NOMO-1 (cell line): ENCODE results near the gene GSS.
A peak's percentile ranks its signal among the peaks of the same experiment; 100 is the strongest.
"Not testable (repeated sequence)": the region's sequence is repeated elsewhere in the genome, so short reads cannot be mapped to it uniquely, and the experiment has no call there.

ENCODE experiments used
- DNase-seq, 2 experiments: peaks; one replicate each; lab custom pipeline; 2025; ENCODE audit not compliant: unreplicated experiment in 2 of 2; lab: John Stamatoyannopoulos, UW

Gene GSS

DNA sequence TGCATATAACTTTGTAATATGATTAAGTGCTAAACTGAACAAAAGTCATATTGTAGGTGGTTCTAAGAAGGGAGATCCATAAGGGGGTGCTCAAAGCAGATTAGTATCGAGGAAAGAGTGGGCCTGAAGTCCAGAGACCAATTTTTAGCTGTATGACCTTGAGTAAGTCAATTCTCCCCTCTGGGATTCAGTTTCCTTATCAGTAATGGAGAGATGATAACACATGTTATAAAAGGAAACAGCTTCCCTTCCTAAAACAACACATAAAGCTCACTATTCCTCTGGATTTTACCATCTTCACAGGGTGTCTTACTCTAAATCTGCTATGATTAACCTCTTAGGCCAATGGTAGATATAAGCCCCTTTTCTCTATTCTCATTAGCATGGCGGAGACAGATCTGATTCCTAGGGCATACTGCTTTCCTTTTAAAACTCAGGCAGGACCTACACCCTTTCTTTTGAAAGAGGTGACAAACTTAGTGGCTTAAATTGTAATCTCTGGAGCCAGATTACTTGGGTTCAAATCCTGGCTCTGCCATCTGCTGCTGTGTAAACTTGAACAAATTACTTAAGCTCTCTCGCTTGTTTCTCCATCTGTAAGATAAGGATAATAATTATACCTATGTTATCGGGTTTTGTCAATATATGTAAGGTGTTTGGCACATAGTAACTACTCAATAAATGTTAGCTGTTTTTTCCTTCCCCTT is 39.7 kb downstream of the GSS start:
- no peak for DNase-seq

DNA sequence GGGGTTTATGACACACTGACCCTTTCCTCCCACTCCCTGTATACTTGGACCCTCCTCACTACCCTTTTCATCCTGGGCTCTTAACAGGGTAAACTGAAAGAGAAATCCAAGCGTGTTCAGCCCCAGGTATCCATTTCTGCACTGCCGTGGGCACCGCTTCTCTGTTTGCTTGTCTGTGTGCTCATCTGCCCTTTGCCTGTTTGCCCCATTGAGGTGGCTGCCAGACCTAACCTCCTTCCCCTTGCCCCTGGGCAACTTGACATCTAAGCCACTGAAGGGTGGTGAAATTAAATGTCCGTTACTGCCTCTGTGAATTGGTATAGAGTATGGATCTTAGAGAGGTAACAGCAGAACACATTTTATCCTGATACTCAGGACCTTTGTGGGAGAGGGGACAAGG is 40.5 kb downstream of the GSS start:
- no peak for DNase-seq

DNA sequence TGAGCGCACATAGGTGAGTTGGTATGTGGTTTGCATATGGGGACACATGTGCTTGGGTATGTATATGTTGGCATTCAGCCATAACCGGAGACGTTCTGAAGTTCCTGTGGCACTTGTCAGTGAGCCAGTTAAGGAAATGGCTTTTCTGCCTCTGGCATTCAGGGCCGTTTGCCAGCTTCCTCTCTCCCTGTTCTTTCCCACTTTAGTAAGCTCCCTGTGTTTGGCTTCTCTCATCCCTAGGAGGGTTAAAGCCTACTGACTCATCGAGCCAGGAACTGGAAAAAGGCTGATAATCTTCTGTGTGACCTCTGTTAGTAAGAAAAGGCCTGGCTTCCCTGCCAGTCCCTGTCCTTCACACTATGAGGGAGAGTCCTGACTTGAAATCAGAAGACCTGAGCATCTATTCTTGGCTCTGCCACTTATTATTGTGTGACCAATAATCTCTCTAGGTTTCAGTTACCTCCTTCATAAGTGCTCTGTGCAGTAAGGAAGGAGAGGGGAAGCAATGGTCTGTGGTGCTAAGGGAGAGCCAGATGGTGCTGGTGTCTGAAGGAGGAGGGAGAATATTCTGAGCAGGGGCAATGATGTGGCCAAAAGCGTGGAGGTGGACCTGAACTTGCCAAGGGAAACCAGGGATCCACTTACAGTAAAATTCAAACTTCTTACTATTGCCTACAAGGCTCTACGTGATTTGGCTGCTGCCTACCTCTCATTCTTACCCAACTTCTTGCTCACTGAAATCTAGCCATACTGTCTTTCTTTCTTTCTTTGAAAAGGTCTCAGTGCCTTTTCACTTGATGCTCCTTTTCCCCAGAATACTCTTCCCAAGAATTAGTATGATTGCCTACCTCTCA is 47.8 kb downstream of the GSS start:
- DNase-seq, result no peak

DNA sequence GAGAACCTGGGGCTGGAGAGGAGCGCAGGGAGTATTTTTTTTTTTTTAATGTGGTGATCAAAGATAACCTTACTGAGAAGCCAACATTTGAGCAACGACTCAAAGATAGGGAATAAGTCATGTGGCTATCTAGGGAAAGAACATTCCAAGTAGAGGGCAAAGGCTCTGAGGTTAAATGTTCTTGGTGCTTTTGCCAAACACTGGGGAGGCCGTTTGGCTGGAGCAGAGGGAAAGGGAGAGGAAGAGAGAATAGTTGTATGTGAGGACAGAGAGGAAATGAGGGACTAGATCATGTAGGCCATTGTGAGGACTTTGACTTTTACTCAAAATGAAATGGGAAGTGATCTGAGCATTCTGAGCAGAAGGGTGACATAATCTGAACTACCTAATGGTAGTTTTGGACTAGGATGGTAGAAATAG is 51.4 kb downstream of the GSS start:
- peak in 1 of 2 experiments; percentile 19 for DNase-seq

DNA sequence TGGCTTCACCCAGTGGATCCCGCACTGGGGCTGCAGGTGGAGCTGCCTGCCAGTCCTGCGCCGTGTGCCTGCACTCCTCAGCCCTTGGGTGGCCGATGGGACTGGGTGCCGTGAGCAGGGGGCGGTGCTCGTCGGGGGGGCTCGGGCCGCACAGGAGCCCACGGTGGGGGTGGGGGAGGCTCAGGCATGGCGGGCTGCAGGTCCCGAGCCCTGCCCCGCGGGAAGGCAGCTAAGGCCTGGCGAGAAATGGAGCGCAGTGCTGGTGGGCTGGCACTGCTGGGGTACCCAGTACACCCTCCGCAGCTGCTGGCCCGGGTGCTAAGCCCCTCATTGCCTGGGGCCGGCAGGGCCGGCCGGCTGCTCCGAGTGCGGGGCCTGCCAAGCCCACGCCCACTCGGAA is 56.9 kb downstream of the GSS start:
- DNase-seq, result not testable (repeated sequence)

DNA sequence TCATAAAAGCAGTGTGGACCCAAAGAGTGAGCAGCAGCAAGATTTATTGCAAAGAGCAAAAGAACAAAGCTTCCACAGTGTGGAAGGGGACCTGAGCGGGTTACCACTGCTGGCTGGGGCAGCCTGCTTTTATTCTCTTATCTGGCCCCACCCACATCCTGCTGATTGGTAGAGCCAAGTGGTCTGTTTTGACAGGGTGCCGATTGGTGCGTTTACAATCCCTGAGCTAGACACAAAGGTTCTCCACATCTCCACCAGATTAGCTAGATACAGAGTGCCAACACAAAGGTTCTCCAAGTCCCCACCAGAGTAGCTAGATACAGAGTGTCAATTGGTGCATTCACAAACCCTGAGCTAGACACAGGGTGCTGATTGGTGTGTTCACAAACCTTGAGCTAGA is 57.5 kb downstream of the GSS start:
- not testable (repeated sequence) for DNase-seq

DNA sequence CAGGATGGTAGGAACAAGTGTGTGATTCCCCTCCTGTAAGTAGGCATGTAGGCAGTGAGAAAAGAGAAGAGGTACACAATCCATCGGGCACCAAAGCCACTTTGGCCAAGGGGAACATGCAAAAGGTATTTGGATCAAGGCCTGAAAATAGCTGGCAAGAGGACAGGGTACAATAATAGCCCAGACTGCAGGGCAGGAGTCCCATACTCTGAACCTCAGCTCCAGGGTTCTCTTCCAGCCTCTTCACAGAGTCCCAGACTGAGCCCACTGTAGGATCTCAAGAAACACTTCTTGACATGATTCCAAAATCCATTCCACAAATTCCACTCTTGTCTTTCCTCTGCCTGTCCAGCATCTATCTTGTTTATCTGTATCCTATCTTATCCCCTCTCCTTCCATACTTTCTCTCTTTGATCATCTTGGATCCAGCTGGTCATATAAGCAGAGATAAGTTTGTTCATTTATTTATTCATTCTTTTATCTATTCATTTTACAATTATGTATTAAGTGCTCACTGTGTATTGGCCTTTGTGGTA is 59.5 kb downstream of the GSS start:
- DNase-seq, result no peak

DNA sequence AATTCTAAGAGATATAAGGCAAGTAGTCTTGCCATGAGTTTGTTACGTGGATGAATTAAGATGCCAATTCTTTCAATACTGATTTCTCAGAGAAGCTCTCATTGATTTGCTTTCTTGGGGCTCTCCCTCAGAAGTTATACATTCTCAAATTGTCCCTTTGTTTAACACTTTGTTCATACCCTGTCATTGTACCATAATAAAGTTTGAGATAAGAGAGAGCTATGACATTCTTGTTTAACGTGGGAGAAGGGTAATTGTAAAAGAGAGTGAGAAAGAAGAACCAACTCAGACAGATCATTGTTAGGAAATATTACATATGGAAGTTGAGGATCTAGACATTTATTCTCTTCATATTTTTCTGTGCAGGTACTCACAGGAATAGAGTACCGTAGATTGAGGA is 60.1 kb downstream of the GSS start:
- no peak for DNase-seq

DNA sequence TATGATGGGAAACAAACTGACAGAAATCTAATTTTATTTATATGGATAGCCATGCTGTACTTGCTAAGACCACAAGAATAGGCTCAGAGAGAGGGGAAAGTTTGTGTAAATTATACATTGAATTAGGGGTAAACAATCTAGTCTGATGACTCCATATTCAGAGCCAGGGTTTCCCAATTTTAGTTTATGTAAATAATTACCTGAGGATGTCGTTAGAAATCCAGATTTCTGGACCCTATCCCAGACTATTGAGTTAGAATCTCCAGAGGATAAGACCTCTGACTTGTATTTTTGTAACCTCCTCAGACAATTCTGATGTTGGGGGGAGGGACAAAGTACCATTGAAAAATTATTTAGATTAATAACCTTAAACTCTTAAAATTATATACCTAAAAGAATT is 60.9 kb downstream of the GSS start:
- no peak for DNase-seq

DNA sequence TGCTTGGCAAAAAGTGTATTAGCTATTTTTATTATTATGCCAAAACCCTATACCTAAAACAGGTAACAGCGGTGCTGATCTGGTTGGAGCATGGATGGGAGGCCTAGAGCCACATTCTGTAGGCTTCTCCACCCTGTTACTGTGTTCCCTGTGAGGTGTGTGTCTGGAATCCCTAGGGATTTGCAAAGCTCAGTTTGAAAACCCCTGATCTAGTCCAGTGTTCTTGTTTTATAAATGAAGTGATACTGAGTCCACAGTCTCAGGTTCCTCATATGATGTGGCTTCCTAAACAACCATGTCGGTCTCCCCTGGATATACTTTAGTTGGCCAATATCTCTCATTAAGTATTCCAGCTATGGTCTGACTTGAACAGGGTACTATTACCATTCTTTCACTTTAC is 62.9 kb downstream of the GSS start:
- peak in 1 of 2 experiments; percentile 6 for DNase-seq

DNA sequence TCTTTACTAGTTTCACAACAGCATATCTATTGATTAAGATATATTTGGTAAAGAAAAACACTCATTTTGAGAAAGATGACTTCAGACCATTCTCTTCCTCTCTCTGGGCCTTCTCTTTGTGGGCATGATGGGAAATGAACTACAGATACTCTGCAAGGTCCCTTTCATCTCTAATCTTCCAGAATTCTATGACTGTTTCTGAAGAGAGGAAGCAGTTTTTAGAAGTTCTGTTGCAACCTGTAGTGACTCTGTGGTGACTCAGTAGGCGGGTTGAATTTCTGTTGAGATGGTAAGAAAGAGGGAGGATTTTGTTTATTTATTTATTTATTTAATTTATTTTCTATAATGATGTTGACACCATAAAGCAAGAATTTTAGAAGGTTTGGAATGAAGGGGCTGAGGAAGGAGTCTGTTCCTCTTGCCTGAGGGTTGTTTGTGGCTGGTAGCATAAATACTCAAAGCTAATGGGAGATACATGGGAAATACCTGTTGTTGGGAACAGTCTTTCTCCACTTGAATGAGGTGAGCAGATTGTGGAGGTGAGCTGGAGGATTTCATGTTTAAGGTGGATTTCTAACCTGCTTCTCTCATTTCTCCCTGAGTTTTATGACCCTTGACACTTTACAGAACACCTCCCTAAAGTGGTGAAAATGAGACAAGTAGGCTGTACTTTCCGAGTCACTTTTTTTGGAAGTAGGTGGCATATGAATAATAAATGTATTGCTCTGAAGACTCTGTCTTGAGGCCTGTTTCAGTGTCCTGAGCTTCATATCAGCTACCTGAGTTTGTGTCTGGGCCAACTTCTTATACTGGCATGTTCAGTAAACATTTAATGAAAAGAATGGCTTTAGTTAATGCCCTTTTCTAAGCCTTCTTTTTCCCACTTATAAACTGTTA is 64.2 kb downstream of the GSS start:
- DNase-seq, result peak; percentile 41 to 89

DNA sequence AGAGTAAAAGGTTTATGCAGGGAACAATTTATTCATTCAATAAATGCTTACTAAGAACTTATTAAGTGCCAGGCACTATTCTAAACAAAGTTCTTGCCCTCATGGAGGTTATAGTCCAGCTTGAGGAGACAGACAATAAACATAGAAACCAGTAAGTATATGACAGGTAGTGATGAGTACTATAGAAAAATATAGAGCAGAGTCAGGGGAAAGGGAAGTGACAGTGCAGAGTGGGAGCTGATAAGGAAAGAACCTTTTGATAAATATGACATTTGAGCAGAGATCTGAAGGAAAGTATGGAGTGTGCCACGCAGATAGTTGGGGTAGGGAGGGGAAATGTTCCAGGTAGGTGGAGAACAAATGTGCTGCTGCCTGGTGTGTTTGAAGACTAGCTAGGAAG is 67.1 kb downstream of the GSS start:
- no peak for DNase-seq

DNA sequence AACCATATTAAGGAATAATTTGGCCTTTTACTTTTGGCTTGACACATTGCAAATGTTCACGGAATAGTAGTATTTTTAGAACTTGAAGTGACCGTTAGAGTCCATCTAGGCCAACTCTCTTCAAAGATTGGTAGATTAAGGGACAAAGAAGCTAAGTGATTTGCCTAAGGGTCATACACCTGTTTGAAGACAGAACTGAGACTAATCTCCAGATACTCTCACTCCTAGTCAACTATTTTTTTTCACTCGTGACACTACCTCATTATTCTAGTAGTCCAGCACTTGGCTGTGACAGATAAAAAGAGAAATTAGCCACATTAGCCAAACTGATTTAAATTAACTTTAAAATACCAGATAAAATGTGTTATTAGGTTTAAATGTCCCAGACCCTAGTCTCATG is 68.6 kb downstream of the GSS start:
- no peak for DNase-seq

DNA sequence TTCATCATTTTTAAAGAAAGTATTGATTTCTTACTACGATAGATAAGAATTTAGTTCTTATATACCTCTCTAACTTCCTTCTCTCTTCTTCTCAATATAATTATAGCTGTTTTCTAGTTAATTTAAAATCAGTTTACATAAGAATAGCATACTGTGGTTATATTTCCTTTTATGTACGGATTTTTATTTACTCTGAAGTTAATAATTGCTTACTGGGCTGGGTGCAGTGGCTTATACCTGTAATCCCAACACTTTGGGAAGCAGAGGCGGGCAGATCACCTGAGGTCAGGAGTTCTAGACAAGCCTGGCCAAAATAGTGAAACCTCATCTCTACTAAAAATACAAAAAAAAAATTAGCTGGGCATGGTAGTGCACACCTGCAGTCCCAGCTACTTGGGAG is 69.5 kb downstream of the GSS start:
- DNase-seq, result no peak

DNA sequence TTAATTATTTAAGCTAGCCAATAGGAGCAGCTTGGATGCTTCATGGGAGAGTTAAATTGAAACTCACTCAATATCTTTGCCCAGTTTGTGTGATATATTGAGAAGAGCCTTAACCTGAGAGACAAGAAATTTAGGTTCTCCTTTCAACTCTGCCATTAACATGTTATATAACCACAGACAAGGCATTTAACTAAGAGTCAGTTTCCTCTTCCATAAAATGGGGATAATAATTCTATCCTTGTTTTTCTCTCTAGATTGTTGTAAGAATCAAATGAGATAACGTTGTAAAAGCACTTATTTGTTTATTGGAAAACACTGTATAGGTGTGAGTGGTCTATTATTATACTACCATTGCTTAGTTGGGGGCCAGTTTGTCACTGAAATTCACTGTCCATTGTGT is 71.3 kb downstream of the GSS start:
- no peak for DNase-seq

DNA sequence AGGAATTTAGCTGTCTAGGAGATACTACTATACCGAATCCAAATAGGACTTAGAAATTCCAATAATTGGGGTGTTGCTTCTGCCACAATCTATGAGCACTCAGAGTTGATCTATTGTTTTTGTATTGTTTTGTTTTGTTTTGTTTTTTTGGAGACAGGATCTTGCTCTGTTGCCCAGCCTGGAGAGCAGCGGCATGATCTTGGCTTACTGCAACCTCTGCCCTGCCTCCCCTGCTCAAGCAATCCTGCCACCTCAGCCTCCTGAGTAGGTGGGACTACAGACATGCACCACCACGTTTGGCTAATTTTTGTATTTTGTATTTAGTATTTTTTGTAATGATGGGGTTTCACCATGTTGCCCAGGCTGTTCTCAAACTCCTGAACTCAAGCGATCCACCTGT is 71.8 kb downstream of the GSS start:
- DNase-seq, result no peak

DNA sequence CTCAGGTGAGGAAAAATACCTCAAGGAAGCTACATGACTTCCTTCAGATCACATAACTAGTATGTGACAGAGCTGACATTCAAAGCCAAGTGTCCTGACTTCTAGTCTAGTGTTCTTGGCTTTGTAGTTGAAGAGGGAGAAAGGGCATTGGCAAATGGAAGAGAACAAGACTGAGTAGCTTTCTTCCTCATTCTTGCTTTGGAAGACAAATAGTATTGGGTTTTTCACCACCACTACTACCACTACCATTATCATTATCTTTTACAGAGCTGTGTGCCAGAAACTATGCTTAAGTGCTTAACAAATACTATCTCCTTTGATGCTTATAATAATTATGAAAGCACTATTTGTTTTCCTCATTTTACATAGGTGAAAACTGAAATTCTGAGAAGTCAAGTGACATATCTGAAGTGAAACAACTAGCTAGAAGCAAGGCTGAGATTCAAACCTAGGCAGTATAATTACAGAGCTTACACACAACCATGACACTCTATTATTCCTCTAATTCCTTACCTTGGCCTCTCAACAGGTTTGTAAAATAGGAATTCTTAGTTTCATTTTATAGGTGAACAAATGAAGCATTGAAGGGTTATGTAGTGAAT is 72.4 kb downstream of the GSS start:
- no peak for DNase-seq

DNA sequence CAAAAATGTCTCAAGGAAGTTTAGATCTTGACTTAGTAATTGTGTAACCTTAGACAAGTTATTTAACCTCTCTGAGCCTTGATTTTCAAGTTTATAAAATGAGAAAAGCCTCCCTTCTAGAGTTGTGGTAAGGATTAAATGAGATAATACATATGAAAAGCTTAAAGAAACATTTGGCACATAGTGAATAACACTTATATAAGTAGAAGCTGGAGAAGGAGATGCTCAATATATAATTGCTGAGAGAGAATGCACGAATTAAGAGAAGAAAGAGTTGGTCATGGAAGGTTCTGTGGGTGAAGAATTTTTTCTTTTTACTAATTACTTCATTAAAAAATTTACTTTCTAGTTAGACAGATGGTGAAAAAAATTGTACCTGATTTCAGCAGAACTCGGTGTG is 73.9 kb downstream of the GSS start:
- no peak for DNase-seq

DNA sequence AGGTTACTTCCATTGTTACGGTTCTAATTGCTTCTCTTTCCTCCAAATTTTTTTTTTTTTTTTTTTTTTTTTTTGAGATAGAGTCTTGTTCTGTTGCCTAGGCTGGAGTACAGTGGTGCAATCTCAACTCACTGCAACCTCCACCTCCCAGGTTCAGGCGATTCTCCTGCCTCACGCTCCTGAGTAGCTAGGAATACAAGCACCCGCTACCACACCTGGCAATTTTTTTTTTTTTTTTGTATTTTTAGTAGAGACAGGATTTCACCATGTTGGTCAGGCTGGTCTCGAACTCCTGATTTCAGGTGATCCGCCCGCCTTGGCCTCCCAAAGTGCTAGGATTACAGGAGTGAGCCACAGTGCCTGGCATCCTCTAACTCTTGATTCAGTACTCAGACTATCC is 74.6 kb downstream of the GSS start:
- DNase-seq, result not testable (repeated sequence)

DNA sequence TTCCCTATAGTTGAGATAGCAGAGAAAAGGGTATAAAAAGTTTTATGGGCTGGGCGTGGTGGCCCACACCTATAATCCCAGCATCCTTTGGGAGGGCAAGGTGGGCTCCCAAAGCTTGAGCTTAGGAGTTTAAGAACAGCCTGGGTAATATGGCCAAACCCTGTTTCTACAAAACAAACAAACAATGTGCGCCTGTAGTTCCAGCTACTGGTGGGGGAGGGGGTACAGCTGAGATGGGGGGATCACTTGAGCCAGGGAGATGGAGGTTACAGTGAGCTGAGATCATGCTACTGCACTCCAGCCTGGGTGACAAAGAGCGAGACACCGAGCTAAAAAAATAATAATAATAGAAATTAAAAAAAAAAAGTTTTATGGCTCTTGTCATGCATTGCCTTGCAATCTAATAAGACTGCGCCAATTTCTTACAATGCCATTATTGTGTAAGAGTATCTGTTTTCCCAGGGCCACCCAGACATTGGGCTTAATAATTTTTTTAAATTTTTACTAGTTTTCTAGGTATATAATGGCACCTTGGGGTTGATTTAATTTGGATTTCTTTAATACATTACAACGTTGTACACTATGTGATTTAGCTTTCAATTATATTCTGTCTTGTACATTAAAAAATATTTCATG is 75.3 kb downstream of the GSS start:
- DNase-seq, result no peak
